H9 (cell line): ENCODE data around the gene BCAR1. TPM values are rescaled to one million over a fixed set of nuclear protein-coding genes. Genes with fewer than 3 reads are reported as not detected.

ENCODE experiments used
- DNase-seq: peaks from one replicate; pipeline ENCODE4 v3.0.0-alpha.2; 2017
- H2AFZ ChIP-seq: one replicate; pipeline ENCODE4 v1.6.1; 2013; ENCODE audit warnings: mild to moderate bottlenecking, low read length, control low read depth, moderate library complexity
- H2AK5ac ChIP-seq: 2 replicates; pipeline ENCODE4 v1.6.1; 2013; ENCODE audit warnings: low read length, control low read depth, mixed read lengths; ENCODE audit not compliant: insufficient read length
- H2BK120ac ChIP-seq: one replicate; pipeline ENCODE4 v1.6.1; 2013; ENCODE audit warnings: low read depth, mild to moderate bottlenecking, low read length, control low read depth, inconsistent platforms; ENCODE audit not compliant: poor library complexity, severe bottlenecking
- H2BK12ac ChIP-seq: 2 replicates; pipeline ENCODE4 v1.6.1; 2013; ENCODE audit warnings: low read length, control low read depth, mixed read lengths, low read depth; ENCODE audit not compliant: insufficient read length
- H2BK15ac ChIP-seq: 2 replicates; pipeline ENCODE4 v1.6.1; 2013; ENCODE audit warnings: low read depth, low read length, control low read depth
- H2BK20ac ChIP-seq: one replicate; pipeline ENCODE4 v1.6.1; 2013; ENCODE audit warnings: low read depth, mild to moderate bottlenecking, low read length, control low read depth, inconsistent platforms; ENCODE audit not compliant: poor library complexity, severe bottlenecking
- H2BK5ac ChIP-seq: 2 replicates; pipeline ENCODE4 v1.6.1; 2013; ENCODE audit warnings: low read length, control low read depth, mixed read lengths; ENCODE audit not compliant: insufficient read length
- H3K14ac ChIP-seq: 2 replicates; pipeline ENCODE4 v1.6.1; 2013; ENCODE audit warnings: low read length, control low read depth; ENCODE audit not compliant: insufficient read depth
- H3K18ac ChIP-seq: 2 replicates; pipeline ENCODE4 v1.6.1; 2013; ENCODE audit warnings: low read depth, mild to moderate bottlenecking, mixed read lengths, low read length, control low read depth; ENCODE audit not compliant: insufficient read length
- H3K23ac ChIP-seq: 2 replicates; pipeline ENCODE4 v1.6.1; 2013; ENCODE audit warnings: low read length, control low read depth, mixed read lengths, low read depth; ENCODE audit not compliant: insufficient read length
- H3K23me2 ChIP-seq: 2 replicates; pipeline ENCODE4 v1.6.1; 2013; ENCODE audit warnings: low read depth, mild to moderate bottlenecking, mixed read lengths, low read length, control low read depth; ENCODE audit not compliant: insufficient read length, poor library complexity, severe bottlenecking
- H3K27ac ChIP-seq: 2 replicates; pipeline ENCODE4 v1.5.1; 2013; ENCODE audit warnings: low read length, control low read depth, mixed read lengths, low read depth; ENCODE audit not compliant: insufficient read length
- H3K27me3 ChIP-seq: 2 replicates; pipeline ENCODE4 v1.6.1; 2013; ENCODE audit warnings: low read length, control low read depth, inconsistent platforms; ENCODE audit not compliant: insufficient read depth
- H3K4ac ChIP-seq: 2 replicates; pipeline ENCODE4 v1.6.1; 2013; ENCODE audit warnings: low read depth, mild to moderate bottlenecking, control low read depth, inconsistent platforms, low read length, moderate library complexity
- H3K4me1 ChIP-seq: 2 replicates; pipeline ENCODE4 v1.6.1; 2013; ENCODE audit warnings: low read length, control low read depth, inconsistent platforms; ENCODE audit not compliant: insufficient read depth
- H3K4me2 ChIP-seq: 2 replicates; pipeline ENCODE4 v1.6.1; 2013; ENCODE audit warnings: low read length, control low read depth, mixed read lengths; ENCODE audit not compliant: insufficient read length, insufficient read depth
- H3K56ac ChIP-seq: 2 replicates; pipeline ENCODE4 v1.6.1; 2013; ENCODE audit warnings: low read depth, mild to moderate bottlenecking, mixed read lengths, low read length, control low read depth; ENCODE audit not compliant: insufficient read length
- H3K79me1 ChIP-seq: 2 replicates; pipeline ENCODE4 v1.6.1; 2013; ENCODE audit warnings: low read depth, mild to moderate bottlenecking, moderate library complexity, low read length, control low read depth, inconsistent platforms; ENCODE audit not compliant: insufficient read depth, poor library complexity, severe bottlenecking
- H3K79me2 ChIP-seq: 2 replicates; pipeline ENCODE4 v1.6.1; 2013; ENCODE audit warnings: low read length, control low read depth, inconsistent platforms; ENCODE audit not compliant: insufficient read depth
- H3K9ac ChIP-seq: 2 replicates; pipeline ENCODE4 v1.6.1; 2013; ENCODE audit warnings: low read length, control low read depth, mixed read lengths; ENCODE audit not compliant: insufficient read length; ENCODE audit errors: extremely low read depth
- H3K9me3 ChIP-seq: one replicate; pipeline ENCODE4 v1.6.1; 2013; ENCODE audit warnings: low read depth, low read length, inconsistent platforms; ENCODE audit not compliant: control insufficient read depth
- H3T11ph ChIP-seq: one replicate; pipeline ENCODE4 v1.6.1; 2013; ENCODE audit warnings: mild to moderate bottlenecking, low read length, control low read depth, inconsistent platforms
- H4K20me1 ChIP-seq: one replicate; pipeline ENCODE4 v1.6.1; 2013; ENCODE audit not compliant: control insufficient read depth, insufficient read length, insufficient read depth
- H4K5ac ChIP-seq: 2 replicates; pipeline ENCODE4 v1.6.1; 2013; ENCODE audit warnings: low read depth, mild to moderate bottlenecking, mixed read lengths, low read length, control low read depth; ENCODE audit not compliant: insufficient read length
- H4K8ac ChIP-seq: replicated peaks from 2 replicates; pipeline ENCODE4 v1.6.1; 2013; ENCODE audit warnings: low read length, control low read depth, mixed read lengths, low read depth; ENCODE audit not compliant: insufficient read length
- H4K91ac ChIP-seq: 2 replicates; pipeline ENCODE4 v1.6.1; 2013; ENCODE audit warnings: low read depth, mild to moderate bottlenecking, moderate library complexity, mixed read lengths, low read length, control low read depth; ENCODE audit not compliant: insufficient read length
- H3K27ac Mint-ChIP-seq, 3 experiments: 2 replicates in 2 of 3; 3 replicates in 1 of 3; pipeline ENCODE4 v1.8.0; 2020 to 2021; ENCODE audit warnings: mixed read lengths in 3 of 3, mild to moderate bottlenecking in 1 of 3, moderate library complexity in 1 of 3
- H3K27me3 Mint-ChIP-seq: 2 replicates; pipeline ENCODE4 v1.8.0; 2021; ENCODE audit warnings: low read depth, mild to moderate bottlenecking, moderate library complexity, mixed read lengths
- H3K36me3 Mint-ChIP-seq, 3 experiments: 2 replicates in 2 of 3; 3 replicates in 1 of 3; pipeline ENCODE4 v1.8.0; 2020 to 2021; ENCODE audit warnings: low read depth in 3 of 3, mixed read lengths in 3 of 3; ENCODE audit not compliant: insufficient read depth in 1 of 3
- H3K4me1 Mint-ChIP-seq, 2 experiments: 2 replicates each; pipeline ENCODE4 v1.8.0; 2020; ENCODE audit warnings: mixed read lengths in 2 of 2
- H3K4me3 Mint-ChIP-seq, 2 experiments: 2 replicates in 1 of 2; 3 replicates in 1 of 2; pipeline ENCODE4 v1.8.0; 2020 to 2021; ENCODE audit warnings: mild to moderate bottlenecking in 2 of 2, mixed read lengths in 2 of 2, moderate library complexity in 1 of 2
- H3K9me3 Mint-ChIP-seq, 2 experiments: 2 replicates in 1 of 2; 3 replicates in 1 of 2; pipeline ENCODE4 v1.8.0; 2020; ENCODE audit warnings: mild to moderate bottlenecking in 2 of 2, mixed read lengths in 2 of 2, moderate library complexity in 1 of 2
- CTCF ChIP-seq: fragments of 200-600 bp; sonication (generic); conservative IDR thresholded peaks from 3 replicates; pipeline ENCODE4 v1.8.0; 2021; ENCODE audit warnings: antibody characterized with exemption, mild to moderate bottlenecking
- WGBS: extraction: QIAGEN DNeasy Blood & Tissue Kit; methylation state at CpG from one replicate; pipeline ENCODE4 v1.1.7; 2013; ENCODE audit warnings: missing lambda C conversion rate, low lambda C conversion rate, mixed read lengths; ENCODE audit not compliant: insufficient read length; ENCODE audit errors: extremely low coverage; 5-methylcytosine and 5-hydroxymethylcytosine counted together
- long read RNA-seq: library from polyadenylated mRNA; unstranded; transcript quantifications from one replicate; pipeline ENCODE4 v2.0.0, GENCODE V29; 2020
- total RNA-seq: library from RNA; stranded (reverse); gene quantifications from 2 replicates; pipeline ENCODE4 v1.2.1, GENCODE V29; 2021

Gene BCAR1
- total RNA-seq, result 97.1 and 102 TPM in 2 replicates
- long read RNA-seq, full-length matches to known transcripts, result 24 of 102 reads
- long read RNA-seq, partial matches to known transcripts, result 60 of 102 reads
- long read RNA-seq, other reads (novel, unspliced or antisense), result 18 of 102 reads

- Histone ChIP-seq H3K27me3 (no peaks in the 10 kb centered on the region), H3K79me1 (peaks cover 6% of the 10 kb centered on the region), H3K56ac (no peak within 1 kb of the TSS), H2AFZ (no peak within 1 kb of the TSS), H3K9me3 (no peaks in the 10 kb centered on the region), H3K18ac (peak within 1 kb of the TSS; percentile 77), H3T11ph (no peak within 1 kb of the TSS), H3K14ac (peak within 1 kb of the TSS; percentile 90), H3K4me1 (peaks cover 22% of the 10 kb centered on the region; the same call in 1 of the 2 replicates), H3K4me2 (peak within 1 kb of the TSS; percentile 71), H3K79me2 (peaks cover 47% of the 10 kb centered on the region; the same call in 1 of the 2 replicates), H2BK12ac (peak within 1 kb of the TSS; percentile 74), H2BK20ac (no peak within 1 kb of the TSS), H2BK5ac (peak within 1 kb of the TSS; percentile 16), H3K23ac (no peak within 1 kb of the TSS), H3K27ac (peak within 1 kb of the TSS; percentile 82), H3K9ac (peak within 1 kb of the TSS; percentile 77), H3K23me2 (peaks cover 15% of the 10 kb centered on the region), H3K4ac (peak within 1 kb of the TSS; percentile 12), H4K91ac (peak within 1 kb of the TSS; percentile 76), H2BK15ac (no peak within 1 kb of the TSS), H2AK5ac (no peak within 1 kb of the TSS), H2BK120ac (no peak within 1 kb of the TSS), H4K5ac (no peak within 1 kb of the TSS), H4K20me1 (no peaks in the 10 kb centered on the region), H4K8ac (no peak within 1 kb of the TSS)
- Mint-ChIP-seq H3K9me3 (no peaks in the 10 kb centered on the region), H3K27me3 (no peaks in the 10 kb centered on the region), H3K36me3 (peaks cover 0 to 2% (median under 1%) of the 10 kb centered on the region in 3 experiments; a peak in 1 of 7 replicates), H3K4me3 (peak within 1 kb of the TSS; percentile 77 to 90), H3K27ac (peak within 1 kb of the TSS; percentile 94 to 99 (median 95)), H3K4me1 (peaks cover 62 to 70% of the 10 kb centered on the region in 2 experiments)
- no CpG with 5 or more reads among the region's 84 CpGs for WGBS
- no peak for TF ChIP-seq CTCF
- peak; percentile 96 for DNase-seq
These were observed at the start of gene BCAR1 for GRCh38 chr16:75251280-75252048. BCAR1 (minus strand) TSS chr16:75251624; CDS start chr16:75251482, 142 bp downstream.
